MM.1S (cell line): ENCODE results near the gene ANKRD9.

Source experiments
- CTCF ChIP-seq: fragments of 300-600 bp; sonication (generic); IDR thresholded peaks from 2 replicates; pipeline ENCODE4 v1.5.1; 2016; ENCODE audit warnings: antibody characterized with exemption, low read length, mixed read lengths
- EZH2 ChIP-seq: fragments of 300-600 bp; sonication (generic); optimal IDR thresholded peaks from 2 replicates; pipeline ENCODE3; 2017; ENCODE audit warnings: low read depth, mild to moderate bottlenecking, antibody characterized with exemption, low read length, mixed read lengths
- EZH2phosphoT487 ChIP-seq: fragments of 300-600 bp; sonication (generic); IDR thresholded peaks from 2 replicates; pipeline ENCODE4 v1.6.1; 2018; ENCODE audit warnings: antibody characterized with exemption, low read length

- TF ChIP-seq CTCF (no peak), EZH2 (no peak), EZH2phosphoT487 (no peak)
Measured at GRCh38 chr14:102511538-102511937, 2.0 kb upstream of the ANKRD9 start.
